HG03196 (cell line): ENCODE measurements around the gene CDK15.
"Not testable (repeated sequence)": the region's sequence is repeated elsewhere in the genome, so short reads cannot be mapped to it uniquely, and the experiment has no call there.

Source experiments
- ATAC-seq: cut with Tn5 transposase; IDR thresholded peaks from one replicate; pipeline ENCODE4 v1.9.1; 2021; ENCODE audit not compliant: unreplicated experiment

CDK15 gene

DNA sequence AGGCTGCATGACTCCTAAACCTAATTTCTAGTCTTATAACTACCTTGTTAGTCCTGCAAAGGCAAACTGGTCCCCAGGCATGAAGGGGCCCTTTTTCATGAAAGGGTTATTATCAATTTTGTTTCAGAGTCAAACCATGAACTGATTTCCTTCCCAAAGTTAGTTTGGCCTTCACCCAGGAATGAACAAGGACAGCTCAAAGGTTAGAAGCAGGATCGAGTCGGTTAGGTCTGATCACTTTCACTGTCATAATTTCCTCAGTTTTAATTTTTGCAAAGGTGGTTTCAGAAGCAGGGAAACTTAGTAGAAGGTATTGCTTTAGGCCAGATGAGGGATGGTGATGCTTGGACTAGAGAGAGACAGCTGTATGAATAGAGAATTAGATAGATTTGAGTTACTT is 16.9 kb upstream of the CDK15 start:
- ATAC-seq: no peak

DNA sequence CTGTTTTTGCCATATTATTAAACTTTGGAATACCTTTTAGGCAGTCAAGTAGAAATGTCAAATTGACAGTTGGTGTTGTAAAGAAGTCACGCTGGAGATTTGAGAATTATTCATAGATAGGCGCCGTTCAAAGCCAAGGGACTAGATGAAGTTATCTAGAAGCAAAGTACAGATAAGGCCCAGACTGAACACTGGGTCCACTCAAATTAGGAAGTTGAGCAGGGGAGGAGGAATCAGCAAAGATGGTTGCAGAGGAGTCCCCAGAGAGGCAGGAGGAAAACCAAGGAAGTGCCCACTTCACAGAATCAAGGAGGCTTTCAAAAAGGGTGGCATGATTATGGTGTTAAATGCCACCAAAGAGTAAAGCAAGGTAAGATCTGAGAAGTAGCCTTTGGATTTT is 16.0 kb upstream of the CDK15 start:
- no peak for ATAC-seq

DNA sequence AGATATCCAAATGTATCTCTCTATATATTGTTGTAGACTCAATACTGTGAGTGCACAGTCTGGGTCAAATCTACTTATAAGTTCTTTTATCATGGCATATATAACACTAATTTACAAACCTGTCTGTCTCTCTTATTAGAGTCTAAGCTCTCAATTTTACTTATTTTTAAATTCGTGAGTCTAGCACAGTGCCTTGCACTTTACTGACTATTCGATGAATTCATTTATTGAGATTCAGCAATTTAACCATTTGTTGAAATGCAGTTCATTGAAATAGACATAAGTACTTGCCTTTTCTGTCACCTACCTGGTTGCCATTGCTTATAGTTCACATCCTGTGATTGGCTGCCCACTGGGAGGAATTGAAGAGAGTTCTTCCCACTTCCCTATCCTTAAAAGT is 15.3 kb upstream of the CDK15 start:
- ATAC-seq: no peak

DNA sequence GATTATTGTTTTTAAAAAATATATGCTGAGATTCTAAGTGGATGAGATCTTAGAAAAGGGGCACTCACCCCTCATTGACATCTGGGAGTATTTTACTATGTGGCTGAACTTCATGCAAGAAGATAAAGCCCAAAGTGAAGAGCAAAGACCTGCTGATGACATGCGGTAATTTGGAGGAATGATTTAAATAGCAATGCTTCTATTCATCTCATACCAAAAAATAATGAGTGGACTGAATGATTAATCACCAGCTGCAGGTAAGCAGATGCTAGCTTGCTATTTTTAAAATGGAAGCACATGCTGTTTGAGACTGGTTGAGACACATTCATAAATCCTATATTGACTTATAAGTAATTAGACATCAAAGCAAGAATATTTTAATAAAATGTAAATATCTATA is 12.7 kb upstream of the CDK15 start:
- no peak for ATAC-seq

DNA sequence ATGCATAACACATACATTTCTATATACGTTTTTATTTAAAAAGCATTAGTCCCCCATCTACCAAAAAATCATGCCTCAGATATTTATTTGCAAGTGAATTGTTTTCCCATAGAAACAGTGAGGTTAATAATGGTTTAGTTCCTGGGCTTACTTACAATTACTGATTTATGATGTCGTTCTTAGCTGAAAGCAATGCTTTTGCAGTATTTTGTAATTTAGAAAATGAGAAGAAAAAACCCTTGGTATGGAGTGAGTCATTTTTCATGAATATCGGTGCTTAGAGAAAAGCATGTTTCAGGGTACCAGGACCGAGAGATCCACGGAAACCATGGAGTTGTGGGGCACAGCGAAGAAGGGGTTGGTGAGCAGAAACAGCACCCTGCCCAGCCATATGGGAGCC is 12.0 kb upstream of the CDK15 start:
- no peak for ATAC-seq

DNA sequence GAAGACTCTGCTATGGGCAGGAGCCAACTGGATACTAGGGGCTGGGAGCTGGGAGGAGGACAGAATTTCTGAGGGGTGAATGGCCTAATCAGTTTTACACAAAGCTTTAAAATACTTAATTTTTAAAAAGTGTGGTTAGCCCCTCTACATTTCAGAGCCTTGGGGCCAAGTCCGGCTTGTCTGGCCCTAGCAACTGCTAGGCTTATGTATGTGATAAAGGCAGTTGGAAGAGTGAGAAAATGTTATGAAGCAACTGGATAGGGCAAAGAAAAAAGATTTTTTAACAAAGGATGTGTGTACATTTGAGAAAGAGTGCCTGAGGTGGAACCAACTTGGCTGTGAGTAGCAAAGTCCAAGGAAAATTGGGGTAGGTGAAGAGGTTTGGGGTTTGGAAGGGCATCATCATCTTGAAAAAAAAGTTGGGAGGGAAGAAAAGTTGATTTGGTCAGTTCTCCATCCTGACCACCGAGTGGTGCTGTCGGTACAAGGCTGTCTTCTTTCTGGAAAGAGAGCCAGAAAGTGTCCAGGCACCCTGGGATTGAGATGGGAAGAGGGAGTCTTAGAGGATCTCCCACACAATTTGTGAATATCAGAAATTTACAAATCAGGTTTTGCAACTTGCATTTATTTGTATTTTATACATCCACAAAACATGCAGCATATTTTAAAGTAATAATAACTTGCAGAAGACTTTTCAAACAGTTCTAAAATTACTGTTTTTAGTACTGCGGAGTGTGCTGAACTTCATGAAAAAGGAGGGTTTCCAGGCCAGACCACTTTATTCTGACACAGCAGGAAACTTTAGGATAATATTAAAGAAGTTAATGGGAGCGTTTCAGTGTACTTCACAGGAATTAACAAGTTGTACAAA is 10.5 kb upstream of the CDK15 start:
- ATAC-seq: no peak

DNA sequence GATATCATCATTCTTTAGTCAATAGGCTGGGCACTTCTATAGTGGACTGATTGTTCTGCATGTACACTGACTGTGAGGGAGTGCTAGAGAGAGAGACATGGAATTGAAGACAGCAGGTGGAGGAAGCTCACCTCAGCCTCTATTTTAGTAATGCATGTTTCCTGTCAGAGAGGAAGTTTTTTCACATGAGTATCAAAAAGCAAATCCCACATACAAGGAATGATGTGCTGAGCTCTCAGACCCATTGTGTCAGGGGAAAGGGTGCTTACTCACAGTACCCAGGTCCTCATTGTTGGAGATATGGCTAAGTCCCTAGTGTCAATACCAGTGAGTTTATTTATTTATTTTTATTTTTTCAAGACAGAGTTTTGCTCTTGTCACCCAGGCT is 9.9 kb upstream of the CDK15 start:
- no peak for ATAC-seq

DNA sequence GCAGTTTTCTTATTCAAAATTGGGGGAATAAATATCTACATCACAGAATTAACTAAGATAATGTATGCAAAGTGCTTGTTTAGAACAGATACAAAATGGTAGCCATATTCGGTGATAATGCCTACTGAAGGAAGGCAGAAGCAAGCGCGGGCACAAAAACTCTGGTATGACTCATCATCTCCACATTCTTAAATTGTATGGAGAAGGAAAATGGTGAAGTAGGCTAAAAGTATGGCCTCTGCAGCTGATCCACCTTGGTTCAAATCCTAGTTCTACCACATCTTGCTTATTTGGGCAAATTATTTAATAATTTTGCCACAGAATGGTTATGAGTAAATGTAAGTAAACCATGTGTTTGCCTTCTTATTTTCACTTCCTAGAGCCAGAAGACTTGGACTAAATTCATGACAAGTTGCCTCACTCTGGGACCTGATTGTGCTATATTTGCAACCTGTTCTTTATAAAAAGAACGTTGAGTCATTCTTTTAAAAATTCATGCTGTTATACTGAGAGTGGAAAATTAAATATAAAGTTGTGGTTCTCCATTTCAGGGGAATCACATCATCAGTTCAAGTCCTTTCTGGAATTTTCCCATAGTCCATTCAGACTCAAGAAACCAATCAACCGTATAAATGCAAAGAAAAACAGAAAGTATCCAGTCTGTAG is 9.0 kb upstream of the CDK15 start:
- no peak for ATAC-seq

DNA sequence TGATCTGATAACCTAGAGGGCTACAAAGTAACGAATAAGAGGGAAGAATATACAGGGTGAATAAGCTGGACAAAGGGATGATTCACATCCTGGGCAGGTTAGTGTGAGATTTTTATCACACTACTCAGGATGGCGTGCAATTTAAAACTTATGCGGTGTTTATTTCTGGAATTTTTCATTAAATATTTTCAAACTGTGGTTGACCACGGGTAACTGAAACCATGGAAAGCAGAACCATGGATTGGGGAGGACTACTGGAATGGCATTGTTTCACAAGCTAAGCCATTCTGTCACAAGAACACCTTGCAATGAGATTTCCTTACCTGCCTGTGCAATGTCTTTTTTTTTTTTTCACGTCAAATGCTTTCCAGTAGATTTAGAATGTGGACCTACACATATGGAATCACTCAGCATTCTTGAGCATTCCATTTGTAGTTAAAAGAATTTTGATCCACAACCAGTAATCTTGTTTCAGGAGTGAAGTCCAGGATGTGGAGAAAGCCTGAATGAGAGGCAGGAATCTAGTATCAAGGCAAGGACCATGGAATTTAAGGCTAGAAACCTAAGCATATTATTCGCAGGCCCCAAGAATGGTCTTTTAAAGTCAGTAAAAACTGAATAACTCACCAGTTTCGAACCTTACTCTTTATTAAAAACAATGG is 8.0 kb upstream of the CDK15 start:
- no peak for ATAC-seq

DNA sequence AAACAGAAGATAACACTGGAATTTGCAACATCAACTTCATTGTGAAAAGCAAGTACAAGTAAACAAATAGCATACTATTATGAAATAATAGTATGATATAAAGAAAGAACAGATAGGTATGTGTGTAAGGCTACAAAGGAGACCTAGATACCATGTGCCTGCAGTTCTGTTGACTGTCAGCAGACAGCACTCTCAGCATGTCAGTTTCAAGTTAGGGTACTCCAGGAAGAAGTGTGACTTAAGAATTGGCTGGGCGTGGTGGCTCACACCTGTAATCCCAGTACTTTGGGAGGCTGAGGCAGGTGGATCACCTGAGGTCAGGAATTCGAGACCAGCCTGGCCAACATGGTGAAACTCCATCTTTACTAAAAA is 7.4 kb upstream of the CDK15 start:
- not testable (repeated sequence) for ATAC-seq

DNA sequence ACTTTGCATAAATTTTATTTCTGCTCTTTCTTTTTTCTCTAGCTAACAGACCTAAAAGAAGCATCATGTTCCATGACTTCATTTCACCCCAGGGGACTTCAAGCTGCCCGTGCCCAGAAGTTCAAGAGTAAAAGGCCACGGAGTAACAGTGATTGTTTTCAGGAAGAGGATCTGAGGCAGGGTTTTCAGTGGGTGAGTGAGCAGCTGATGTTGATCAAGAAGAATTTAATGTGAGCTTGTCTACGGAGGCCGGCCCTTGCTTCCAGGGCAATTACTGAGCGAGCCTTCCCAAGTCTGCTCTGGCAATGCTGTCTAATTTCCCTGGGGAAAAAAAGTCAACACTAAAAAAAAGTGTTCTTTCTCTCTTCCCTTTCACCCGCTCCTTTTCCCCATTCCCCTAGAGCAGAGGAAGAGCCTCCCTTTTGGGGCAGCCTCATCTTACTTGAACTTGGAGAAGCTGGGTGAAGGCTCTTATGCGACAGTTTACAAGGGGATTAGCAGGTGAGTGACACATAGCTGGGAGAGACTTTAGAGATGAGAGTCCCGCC is 1.2 kb downstream of the CDK15 start:
- ATAC-seq: no peak

DNA sequence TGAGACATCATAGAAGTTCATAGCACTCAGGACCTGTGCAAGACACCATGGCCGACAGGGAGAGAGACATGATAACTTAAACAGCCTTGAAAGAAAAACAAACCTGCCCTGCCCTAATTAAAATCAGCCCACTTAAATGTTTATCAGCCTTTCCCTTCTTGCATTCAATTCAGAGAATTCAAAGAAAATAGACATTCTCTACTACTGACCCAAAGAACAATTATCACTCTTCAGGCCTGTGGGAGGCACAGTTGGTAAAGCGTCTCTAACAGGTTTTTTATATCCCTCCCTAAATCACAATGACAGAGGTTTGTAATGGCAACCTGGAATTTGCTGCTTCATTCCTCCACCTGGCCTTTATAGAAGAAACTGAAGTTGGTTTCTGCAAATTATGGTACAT is 1.7 kb downstream of the CDK15 start:
- ATAC-seq: no peak

DNA sequence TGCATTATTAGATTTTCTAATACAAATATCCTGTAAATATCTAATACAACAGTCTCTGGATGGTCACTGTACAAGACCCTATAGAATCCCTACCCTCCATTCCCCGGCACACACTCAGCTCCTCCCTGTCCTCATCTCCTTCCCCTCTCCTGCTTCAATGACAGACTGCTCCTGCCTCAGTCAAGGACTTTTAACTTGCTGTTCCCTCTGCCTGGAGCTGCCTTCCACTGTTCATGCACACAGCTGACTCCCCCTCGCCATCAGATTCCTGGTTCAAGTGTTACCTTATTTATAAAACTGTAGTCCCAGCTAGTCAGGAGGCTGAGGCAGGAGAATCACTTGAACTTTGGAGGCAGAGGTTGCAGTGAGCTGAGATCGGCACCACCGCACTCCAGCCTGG is 3.3 kb downstream of the CDK15 start:
- no peak for ATAC-seq

DNA sequence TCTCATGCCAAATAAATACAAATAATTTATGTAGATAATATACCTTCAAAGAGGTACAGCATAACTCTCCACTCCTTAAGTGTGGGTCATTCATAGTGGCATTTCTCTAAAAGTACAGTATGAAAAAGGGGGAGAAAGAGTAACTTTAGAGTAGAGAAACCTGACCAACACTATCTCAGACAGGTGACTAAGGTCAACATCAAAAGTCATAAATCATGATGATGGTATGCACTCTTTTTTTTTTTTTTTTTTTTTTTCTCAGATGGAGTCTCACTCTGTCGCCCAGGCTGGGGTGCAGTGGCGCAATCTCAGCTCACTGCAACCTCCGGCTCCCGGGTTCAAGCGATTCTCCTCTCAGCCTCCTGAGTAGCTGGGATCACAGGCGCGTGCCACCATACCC is 4.3 kb downstream of the CDK15 start:
- not testable (repeated sequence) for ATAC-seq

DNA sequence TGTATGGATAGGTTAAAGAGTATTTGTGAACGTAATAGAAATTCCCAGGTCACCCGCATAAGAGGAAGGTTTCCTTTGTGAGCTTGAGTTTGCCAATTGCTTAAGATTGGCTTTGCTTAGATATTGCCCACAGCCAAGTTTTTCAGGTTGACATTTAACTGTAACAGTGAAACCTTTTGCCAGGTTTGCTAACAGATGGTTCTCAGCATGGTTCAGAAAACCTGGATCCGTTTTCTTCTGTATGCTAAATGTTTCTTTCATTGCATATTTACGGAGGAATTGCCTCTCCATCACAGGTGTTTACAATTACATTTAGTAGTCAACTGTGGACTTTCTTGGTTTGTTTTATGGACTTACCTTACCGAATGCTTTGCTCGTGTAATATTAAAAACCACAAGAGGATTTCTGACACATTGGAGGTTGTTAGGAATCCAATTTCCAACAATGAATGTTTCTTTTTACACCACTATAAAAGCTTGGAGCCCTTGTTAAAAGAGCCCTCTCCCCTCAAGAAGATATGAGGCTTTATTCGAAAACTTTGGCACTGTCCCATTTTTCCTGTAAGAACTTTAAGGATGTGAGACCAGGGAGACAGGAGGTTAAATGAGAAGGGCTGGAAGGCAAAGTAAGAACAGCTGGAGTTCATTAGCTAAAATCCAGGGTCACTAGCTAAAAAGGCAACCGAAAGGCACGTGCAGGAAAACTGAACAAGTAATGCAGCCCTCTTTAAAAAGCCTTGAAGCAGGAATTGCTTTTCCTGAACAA is 7.8 kb downstream of the CDK15 start:
- no peak for ATAC-seq

DNA sequence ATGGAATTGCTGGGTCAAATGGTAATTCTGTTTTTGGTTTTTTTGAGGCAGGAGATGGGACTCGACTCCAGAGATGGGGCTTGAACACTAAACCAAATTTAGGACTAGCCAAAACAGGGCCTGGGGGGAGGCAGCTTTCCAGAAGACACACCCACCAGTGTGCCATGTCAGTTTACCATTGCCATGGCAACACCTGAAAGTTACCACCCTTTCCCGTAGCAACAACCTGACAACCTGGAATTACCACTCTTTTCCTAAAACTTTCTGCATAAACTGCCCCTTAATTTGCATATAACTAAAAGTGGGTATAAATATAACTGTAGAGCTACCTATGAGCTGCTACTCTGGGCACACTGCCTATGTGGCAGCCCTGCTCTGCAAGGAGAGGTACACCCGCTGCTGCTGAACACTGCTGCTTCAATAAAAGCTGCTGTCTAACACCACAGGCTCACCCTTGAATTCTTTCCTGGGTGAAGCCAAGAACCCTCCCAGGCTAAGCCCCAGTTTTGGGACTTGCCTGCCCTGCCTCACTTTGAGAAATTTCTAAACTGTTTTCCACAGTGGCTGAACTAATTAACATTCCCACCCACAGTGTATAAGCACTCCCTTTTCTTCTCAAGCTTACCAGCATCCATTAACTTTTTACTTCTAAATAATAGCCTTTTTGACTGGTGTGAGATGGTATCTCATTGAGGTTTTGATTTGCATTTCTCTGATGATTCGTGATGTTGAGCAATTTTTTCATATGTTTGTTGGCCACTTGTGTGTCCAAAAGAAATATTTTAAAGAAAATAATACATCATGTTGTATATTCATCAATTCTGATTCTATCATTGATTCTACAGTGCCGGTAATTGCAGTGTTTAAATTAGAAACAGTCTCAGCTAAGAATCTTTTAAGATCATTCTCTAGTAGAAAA is 10.6 kb downstream of the CDK15 start:
- no peak for ATAC-seq

DNA sequence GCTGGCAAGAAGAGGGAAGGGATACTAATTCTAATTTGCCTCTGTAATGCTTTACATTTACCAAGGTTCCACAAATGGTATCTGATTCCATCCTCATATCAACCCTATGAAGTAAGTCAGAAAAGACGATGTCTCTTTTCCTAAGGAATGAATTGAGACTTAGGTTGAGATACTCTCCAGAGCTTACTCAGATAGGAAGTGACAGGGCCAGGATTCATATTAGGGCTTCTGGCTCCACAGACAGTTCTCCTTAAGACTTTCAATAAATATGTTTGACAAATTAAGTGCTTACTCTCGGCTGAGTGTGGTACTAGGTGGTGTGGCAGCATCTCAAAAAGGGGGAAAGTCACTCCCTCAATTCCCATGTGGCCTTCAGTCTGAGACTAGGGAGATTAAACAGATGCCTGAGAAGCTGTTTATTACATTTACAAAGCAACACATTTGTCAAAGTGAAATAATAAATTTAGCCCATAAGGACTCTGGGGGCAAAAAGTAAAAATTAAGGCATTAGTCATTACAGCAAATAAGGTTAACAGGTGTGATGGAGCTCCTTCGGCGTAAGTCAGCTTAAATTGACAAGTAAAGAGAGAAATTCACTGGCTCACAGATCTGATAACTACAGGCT is 14.2 kb downstream of the CDK15 start:
- ATAC-seq: no peak

DNA sequence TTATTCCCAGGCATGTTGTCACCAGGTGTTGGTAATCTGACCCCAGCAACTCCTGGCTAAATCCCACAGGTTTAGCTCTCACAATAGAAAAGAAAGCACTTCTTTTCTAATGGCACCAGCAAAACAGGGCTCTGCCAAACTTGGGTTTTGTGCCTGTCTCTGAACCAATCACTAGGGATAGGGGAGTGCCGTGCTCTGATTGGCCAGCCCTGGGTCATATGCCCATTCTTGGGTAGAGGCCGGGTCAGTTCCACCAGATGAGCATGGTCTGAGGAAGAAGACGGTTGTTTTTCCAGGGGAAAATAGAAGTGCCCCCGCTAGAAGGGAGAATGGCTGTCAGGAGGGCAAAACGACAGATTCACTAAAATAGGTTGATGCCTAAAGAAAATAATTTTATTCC is 14.7 kb downstream of the CDK15 start:
- ATAC-seq: no peak

DNA sequence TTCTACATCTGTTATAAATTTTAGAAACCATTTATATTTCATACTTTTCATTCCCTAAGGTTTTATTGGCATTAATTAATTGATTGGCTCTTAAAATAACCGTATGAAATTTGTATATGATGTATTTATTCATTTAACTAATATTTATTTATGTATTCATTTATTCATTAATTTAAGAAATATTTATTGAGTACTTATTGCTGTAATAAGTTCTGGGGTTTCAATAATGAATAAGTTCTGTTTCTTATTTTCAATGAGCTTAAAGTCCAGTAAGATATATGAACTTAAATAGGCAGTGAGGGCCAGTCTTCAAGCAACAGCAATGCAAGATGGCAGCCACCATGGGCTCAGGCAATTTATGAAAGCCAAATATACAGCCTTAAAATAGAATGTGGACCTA is 17.9 kb downstream of the CDK15 start:
- ATAC-seq: no peak

DNA sequence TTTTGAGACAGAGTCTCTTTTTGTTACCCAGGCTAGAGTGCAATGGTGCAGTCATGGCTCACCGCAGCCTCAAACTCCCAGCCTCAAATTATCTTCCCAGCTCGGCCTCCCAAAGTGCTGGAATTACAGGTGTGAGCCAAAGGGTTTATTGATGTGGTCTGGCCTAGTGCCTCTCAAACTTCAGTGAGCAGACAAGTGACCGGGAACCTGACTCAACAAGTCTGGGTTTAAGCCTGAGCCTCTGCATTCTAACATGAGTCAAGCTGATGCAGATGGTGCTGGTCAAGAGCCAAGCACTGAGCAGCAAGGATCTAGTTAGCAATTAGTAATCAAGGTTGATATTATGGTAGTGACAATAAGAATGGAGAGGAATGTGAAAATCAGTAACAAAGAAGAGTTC is 21.3 kb downstream of the CDK15 start:
- no peak for ATAC-seq
